Islet precursor cell (in vitro differentiated cells): Measurements from ENCODE around the gene COL23A1.

Experiments
- DNase-seq: peaks from one replicate; pipeline ENCODE4 v3.0.0-alpha.2; 2018

Gene COL23A1

DNA sequence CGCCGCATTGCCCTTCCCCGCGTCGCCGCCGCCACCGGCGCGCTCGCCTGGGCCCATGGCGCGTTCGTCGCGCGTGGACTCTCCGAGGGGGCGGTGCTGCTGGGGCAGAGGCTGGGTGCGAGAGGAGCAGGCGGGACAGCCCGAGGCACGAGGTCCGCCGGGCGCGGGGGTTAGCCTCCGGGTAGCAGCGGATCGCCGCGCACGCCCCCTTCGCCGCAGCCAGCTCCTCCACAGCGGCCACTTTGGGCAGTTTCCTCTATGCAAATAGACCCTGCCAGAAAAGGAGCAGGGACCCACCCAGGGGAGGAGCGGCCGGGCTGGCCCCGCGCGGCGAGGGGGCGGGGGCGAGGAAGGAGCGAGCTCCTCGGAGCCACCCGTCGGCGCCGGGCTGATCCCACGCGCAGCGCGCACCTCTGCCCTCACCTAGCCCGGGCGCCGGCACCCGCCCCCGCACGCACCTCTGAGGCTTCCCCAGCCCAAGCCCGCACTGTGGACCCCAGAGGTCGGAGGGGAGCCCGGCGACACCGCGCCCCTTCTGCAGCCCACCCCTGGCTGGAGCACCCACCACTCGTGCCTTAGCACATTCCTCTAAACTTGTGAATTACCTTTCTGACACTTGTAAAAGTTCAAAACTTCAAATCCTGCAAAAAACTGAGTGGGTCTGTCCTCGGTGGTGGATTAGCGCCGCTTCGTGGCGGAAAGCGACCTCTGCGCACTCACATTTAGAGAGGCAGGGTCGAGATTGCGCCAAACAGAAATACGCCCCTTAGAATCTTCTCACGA is at the start of gene COL23A1:
Gene COL23A1, minus strand, starts transcription at position 253 of the 783 bp plus-strand sequence.
- DNase-seq, result peak; percentile 92

DNA sequence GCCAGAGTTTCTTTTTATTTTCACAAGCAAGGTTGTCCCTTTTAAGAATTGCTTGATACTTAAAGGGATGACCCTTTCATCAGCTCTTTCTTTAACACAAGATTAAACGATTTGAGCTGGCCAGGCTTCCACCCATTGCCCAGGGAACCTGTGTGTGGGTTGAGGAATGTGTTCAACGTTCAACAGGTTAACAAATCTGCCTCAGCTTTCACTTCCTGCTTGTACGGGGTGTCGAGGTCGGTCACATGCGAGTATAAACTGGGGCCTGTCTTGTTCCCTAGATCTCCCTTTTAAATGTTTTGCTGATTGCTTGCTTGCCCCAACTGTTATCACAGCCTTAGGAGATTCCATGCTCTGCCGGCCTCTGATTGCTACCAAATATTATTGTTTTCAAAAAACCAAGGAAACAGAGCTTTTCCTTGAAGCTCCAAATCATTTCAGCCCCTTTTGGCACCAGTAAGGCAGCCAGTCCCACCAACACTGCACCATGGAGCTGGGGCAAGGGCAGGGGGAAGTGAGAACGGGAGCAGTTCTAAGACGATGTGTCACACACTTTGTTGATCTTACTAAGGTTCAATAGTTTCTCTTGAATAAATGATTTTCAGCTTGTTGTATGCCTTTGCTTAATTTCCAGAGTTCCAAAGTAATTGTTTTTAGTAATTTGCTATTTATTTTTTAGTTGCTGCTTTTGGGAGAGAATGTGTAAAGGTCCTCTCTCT is 47.3 kb upstream of the COL23A1 start:
- no peak for DNase-seq

DNA sequence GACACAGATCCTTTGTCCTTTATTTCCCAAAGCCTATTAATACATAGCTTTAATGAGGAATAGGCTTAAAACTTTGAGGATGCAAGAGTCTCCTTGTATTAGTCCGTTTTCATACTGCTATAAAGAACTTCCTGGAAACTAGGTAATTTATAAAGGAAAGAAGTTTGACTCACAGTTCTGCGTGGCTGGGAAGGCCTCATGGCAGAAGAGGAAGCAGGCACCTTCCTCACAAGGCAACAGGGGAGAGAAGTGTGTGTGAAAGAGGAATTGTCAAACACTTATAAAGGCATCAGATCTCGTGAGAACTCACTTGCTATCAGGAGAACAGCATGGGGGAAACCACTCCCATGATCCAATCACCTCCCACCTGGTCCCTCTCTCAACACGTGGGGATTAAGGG is 42.1 kb upstream of the COL23A1 start:
- DNase-seq, result no peak

DNA sequence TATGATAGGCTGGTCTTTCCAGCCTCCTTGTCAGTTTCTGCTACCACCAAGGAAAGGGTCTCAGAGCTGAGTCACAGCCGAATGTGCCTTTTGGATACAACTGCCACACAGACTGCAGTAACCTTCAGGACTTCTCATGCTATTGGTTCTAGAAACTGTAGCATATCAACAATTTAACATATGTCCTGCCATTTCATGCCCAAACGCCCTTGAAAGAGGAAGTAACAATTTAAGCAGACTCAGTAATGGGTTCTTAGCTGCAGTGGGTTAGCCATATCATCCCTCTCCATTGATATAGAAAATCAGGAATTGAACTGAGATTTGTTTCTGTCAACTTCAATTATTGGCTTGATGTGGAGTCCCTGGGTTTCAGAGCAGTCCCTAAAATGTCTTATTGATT is 40.8 kb upstream of the COL23A1 start:
- no peak for DNase-seq

DNA sequence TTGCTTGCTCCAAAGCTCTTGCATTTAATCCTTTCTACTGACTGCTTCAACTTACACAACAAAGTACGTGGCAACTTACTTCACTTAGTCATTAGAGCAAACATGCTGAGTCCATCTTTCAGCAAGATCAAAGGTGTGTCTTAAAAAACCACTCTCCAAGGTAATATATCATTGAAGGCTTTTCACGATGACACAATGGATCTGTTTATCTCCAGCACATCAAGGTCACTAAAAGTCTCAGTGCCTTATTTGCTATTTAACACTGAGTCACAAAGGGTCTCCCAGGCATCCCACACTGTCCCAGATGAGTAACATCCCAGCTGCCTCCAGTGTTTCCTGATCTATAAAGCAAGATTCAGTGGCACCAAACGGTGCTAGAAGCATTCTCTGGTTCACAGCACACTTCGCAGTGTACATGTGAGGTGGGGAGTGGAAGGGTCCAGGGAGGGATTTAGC is 40.3 kb upstream of the COL23A1 start:
- peak; percentile 95 for DNase-seq

DNA sequence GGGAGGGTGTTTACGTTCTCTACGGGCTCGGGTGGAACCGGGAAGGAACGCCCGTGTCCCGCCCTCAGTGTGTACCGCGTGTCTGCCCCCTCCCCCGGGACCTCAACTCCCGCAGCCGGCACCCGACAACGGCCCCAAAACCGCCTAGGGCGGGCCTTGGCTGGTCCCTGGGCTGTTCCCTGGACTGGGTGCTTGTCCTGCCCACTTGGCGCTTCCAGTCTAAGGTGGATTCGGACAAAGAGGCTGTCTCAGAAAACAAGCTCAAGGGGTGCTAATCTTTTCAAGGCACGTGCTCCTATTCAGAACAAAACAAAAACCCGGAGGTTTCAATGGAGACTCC is 37.0 kb upstream of the COL23A1 start:
- DNase-seq, result no peak

DNA sequence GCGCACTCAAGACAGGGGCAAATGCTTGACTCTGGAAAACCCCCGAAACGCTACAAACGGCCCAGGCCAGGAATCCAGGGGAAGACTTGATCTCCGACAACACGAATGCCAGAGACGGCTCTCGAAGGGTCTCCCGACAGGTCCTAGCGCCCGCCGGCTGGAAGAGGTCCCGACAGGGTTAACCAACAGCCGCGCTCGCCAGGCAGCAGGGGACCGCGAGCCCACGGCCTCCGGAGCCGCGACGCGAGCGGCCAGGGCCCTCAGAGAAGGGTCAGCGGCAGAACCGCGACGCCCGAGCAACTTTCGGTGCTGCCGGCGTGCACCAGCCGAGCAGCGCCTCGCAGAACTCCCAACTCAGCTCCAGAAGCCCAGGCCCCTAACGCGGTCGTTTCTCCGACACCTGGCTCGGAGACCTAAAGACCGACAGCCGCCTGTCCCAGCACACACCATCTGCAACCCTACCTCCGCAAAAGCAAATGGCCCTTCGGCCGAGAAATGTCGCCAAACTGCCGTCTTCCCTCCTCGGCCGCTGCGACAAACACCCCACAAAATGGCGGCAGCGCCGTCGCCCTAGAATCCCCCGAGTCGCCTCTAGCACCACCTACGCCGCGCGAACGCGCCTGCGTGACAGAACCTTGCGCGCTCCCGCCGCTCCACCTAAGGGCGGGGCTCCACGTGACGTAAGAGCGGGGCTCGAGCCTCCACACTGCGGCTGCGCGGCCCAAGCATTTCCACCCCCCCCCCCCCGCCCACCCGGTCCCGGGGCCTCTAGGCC is 36.5 kb upstream of the COL23A1 start, which contains the start of gene CLK4:
Gene CLK4, minus strand, starts transcription at position 567 of the 775 bp plus-strand sequence. CDS start 3,634 bp downstream, outside the sequence.
- DNase-seq, result peak; percentile 95

DNA sequence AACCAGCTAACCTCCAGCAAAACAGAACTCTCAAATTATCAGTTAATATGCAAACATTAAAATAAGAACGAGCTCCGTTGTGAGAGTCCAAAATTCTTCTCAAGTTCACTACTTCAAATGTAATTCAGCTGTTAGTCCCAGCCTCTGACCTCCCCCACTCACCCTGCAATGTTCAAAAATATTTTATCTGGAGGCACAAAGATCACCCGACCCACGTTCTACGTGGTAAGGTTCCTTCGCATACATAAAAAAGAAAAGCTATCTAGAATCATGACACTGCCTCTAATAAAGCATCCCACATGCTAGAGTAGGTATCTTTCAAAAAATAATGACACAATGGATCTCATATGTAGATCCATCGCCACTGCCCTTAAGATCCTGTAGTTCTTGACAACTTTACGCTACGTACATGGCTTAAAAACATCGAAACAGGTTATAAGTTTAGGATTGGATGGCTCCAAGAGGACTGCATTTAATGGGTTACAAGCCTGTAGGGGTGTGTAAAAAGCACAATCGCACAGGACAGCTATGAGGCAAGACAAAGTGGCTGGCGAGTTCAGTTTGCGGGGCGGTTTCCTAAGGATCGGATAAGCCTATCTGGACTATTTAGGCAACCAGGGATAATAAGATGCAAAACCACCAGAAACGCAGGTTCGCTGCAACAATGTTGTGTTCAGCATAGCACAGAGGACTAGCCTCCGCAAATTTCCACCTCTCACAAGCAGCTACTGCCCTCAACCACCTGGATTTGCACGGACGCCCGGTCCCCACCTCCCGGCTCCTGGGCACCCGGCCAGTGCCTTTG is 35.7 kb upstream of the COL23A1 start:
- no peak for DNase-seq

DNA sequence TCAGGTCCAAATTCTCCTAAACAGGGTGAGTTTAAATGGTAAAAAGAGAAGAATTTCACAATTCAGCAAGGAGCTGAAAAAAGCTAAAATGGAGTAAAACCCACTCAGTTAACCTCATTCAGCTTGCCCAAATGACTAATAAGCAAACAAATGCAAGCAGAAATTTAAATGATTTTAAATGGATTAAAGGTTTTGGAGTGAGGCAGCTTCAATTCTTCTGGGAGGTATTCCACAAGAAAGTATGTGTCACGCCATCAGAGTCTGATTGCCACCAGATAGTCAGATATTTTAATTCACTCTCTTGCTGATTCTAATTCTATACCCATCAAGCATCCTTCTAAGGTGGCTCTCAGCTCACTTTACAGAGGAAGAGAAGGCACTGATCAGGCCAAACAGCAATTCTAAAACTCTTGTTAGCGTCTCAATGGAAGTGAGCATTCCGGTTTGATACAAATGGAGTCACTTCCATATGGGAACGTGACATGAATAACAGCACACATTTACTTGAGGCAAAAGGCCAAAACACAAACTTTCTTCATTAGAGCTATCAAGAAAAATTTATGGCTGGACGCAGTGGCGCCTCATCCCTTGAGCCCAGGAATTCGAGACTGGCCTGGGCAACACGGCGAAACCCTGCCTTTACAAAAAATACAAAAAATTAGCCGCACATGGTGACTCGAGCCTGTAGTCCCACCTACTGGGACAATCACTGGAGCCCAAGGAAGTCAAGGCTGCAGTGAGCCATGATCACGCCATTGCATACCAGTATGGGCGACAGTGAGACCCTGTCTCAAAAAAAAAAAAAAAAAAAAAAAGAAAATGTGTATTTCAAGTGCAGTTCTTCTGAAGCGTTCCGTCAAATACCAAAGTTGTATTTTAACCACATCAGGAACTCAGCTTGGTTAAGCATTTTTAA is 34.7 kb upstream of the COL23A1 start:
- no peak for DNase-seq

DNA sequence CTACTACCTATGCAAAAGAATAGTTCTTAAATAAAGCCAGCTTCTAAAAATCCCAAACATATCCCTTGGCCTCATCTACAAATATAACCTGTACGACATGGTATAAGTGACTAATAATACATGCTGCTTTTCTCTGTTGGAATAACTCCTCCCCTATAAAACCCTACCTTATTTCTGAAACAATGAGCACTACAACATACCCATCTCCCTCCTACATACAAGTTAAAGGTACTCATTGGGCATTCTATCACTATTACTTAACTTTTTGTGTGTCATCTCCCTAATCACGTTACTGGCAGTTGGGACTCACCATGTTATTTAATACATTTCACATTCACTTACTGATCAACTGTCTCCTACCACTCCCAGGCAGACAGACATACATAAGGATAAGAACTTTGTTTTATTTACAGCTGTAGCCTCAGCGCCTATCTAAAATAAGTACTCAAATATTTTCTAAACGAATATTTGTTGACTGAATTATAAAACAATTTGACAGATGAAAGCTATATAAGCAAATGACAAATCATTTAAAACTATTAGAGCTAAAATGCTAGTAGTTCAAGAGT is 32.6 kb upstream of the COL23A1 start:
- DNase-seq, result no peak

DNA sequence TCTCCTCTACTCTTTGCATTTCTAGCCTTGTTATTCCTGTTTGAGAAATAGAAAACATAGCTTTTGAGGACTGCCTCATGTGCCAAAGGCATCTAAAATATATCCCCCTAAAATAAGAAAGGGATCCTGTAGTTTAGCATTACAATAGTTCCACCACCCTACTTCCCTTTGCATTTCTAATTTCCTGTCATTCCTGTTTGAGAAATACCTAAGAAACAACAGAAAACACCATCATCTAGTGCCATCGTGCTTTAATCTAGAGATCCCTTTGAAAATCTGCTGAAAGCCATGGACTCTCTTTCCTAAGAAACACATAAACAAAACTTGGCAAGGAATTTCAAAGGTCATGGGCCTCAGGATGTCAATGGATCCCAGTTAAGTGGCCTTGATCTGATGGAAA is 29.2 kb upstream of the COL23A1 start:
- no peak for DNase-seq

DNA sequence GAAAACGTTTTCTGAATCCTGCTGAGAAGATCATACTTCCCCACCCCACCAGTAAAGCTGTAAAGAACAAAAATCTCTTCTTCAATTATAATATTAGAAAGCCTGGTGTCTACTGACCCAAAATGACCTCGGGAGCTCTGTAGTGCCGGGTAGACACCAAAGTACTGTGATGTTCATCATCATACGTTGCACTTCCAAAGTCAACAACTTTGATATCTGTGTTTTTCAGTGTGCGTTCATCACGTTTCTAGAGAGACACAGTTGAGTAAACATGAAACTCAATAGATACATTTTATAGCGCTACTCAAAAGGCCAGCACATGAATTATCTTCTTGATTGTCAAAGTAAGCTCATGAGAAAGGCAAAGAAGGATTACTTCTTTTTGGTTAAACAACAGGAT is 22.1 kb upstream of the COL23A1 start:
- no peak for DNase-seq

DNA sequence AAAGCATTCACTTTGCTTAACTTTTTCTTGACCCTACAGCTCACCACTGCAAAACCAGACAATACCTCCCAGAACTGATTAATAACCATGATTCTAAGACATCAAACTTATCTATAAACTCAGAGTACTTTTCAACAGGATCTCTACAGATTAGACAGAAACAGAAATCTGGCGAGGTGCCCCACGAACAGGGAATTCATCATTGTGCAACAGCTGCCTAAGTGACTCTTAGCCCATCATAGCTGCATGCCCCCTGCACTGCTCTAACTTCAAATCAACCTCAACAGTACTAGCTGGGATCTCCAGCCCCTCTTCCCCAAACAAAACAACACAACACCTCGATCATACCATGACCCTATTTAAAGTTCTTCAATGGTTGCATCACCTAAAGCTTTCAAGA is 16.1 kb upstream of the COL23A1 start:
- DNase-seq, result no peak

DNA sequence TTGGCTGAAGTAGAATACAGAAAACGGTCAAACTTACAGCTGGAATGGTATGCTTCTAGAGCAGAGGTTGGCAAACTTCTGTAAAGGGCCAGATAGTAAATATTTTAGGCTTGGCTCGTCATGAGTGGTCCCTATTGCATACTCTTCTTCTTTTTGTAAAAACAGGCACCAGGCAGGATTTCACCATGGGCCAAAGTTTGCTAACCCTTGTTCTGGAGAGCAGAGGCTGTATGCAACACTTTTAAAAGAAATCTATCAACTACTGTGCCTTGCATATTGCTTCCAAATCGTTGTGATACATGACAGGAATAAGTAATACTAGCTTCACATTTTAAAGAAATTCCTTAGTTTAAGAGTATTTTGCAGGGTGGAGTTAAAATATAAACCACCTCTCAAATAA is 15.6 kb upstream of the COL23A1 start:
- DNase-seq, result no peak

DNA sequence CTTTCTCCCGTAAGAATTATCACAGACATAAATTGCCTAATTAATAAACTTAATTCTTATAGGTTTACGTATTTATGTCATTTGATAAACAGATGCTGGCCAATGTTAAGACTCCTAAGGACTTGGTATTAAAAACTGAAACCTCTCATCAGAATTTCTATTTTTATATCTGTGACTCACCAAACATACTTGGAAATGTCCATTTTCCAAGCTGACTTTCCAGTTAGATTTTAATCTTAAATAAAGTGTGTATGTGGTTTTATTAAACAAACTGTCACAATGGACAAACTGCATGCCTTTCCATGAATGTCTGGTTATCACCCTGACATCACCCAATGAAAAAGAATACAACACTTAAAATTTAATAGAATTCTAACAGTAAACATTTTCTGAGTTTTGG is 12.6 kb upstream of the COL23A1 start:
- no peak for DNase-seq

DNA sequence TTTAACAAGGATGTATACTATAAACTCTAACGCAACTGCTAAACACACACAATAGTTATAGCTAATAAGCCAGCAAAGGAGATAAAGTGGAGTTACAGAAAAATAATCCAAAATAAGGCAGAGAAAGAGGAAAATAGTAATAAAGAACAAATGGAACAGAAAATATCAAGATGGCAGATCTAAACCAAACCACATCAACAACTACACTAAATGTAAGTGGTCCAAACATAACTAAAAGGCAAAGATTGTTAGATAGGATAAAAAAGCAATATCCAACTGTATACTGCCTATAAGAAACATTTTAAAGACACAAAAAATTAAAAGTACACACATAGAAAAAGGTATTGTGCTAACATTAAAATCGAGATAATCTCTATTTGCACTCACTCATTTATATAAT is 5.6 kb upstream of the COL23A1 start:
- DNase-seq, result no peak

DNA sequence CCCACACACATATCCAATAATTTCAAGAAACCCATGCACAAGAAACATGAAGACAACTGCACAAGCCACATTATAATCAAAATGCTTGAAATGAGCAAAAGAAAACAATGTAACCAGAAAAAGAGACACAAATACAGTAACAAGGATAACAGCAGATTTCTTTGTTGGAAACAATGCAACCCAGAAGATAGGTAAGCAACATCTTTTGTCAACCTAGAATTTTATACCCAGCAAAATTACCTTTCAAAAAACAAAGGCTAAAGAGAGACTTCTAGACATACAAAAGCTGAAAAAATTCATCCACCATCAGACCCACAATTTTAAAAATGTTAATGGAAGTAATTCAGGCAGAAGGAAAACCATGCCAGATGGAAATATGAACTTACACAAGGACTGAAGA is 5.0 kb upstream of the COL23A1 start:
- no peak for DNase-seq

DNA sequence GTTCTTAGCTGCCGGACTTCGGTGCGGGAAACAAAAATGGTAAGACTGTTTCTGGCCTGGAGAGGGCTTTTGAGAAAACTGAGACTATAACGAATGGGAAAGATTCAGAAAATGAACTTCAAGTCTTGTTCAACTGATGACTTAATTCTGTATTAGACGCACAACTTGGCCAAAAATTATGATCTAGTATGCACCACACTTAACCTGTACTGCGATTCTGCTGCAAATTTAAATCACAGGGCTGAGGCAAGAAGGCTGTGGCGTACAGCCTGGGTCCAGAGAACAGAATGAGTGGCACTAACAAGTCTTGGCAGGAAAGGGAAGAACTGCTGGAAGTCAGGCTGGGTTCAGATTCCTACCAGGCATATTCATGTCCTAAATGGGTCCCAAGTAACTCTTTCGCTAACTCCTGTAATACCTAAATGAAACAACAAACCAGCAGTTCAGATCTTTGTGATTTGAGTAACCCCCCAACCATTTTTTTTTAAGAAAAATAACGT is 781 bp upstream of the COL23A1 start:
- DNase-seq, result no peak

DNA sequence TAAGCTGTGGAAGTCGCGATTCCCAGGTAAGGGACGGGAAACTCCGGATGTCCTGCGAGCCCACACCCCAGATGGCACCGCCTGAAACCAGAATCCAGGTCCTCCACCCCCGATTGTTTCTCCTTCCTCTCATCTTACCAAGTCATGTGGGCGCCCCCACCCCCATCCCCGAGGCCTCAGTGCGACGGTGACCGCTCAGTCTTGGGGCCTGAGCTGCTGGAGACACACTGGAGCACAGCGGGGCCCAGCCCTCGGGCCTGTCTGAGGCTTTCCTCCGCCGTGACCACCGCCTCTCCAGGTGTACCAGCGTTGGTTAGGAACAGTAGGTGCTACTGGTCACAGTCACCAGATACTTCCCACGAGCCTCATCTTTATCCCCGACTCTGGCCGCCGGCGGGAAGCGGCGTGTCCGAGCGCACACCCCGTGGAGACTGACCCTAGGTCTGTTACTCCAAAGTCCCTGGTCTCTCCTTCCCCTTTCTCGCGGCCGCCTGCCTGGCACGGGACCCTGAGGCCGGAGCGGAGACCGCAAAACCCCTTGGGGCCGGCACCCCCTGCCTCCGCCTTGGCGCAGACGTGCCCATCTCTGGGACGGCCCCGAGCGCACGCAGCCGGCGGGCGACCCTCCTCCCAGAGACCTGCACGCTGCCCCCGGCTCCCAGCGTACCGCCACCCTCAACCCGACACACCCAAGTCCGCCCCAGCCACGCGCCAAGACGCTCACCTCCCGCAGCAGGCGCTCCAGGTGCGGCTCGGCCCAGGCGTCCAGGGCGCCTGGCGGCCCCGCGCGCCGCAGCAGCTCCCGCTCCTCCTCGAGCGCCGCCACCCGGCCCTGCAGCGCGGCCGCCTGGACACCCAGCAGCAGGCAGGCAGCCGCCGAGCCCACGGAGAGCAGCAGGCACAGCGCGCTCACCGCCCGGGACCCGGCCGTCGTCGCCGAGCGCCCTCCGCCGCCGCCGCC is 733 bp downstream of the COL23A1 start:
- DNase-seq, result no peak

DNA sequence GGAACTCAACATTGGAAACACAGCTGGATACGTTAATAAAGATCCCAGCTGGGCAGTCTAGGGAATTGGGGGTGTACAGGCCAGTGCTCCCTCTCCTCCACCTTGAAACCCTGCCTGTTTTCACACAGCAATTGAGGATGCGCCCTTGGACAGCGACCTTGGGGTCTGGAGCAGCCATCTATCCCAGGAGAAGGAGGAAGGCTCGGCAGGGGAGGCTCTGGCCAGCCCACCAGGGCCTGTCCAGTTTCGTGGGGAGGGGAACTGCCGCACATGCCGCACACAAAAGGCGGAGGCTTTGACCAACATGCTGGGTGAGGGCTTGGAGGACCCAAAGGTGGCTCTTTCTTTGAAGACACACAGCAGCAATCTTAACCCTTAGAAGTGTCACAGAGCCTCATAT is 1.4 kb downstream of the COL23A1 start:
- no peak for DNase-seq
